GM12878 (cell line): ENCODE measurements around the gene ZMYND11. TPM values are rescaled to one million over a fixed set of nuclear protein-coding genes. Genes with fewer than 3 reads are reported as not detected.

Experiments
- ATAC-seq: fragments of 200-7000 bp; cut with Tn5 transposase; 3 replicates; pipeline ENCODE4 v1.9.1; 2020; ENCODE audit warnings: mild to moderate bottlenecking, moderate library complexity
- BruUV-seq: library from RNA; stranded (reverse); fragments of 400-500 nt; replicated peaks from 2 replicates; lab custom pipeline; 2021; lab: Mats Ljungman, UMichigan
- CTCF ChIA-PET: fragments of 300-600 bp; sonication (Branson Sonifier 250); formaldehyde crosslinking; extraction: SDS; loops from one replicate; lab custom pipeline; 2021; ENCODE audit warnings: inconsistent platforms; lab: Yijun Ruan, JAX
- POLR2A ChIA-PET: fragments of 350-600 bp; formaldehyde crosslinking; extraction: SDS; loops from one replicate; lab custom pipeline; 2021; ENCODE audit warnings: inconsistent platforms; lab: Charles Lee
- RAD21 ChIA-PET: fragments of 300-600 bp; sonication (Branson Sonifier 250); formaldehyde crosslinking; loops from one replicate; lab custom pipeline; 2023; ENCODE audit warnings: antibody characterized with exemption; ENCODE audit not compliant: unreplicated experiment; lab: Charles Lee
- SMC1A ChIA-PET: fragments of 300-600 bp; sonication (Branson Sonifier 250); formaldehyde crosslinking; loops from one replicate; lab custom pipeline; 2023; ENCODE audit not compliant: unreplicated experiment, uncharacterized antibody; lab: Charles Lee
- DNase-seq: peaks from one replicate; pipeline ENCODE4 v3.0.0-alpha.2; 2011; ENCODE audit warnings: low read depth, low spot score
- FAIRE-seq: peaks from 3 replicates; lab custom pipeline; 2011; peaks lifted over from hg19 to GRCh38; lab: Jason Lieb, UNC
- H2AFZ ChIP-seq: 2 replicates; pipeline ENCODE4 v1.6.0; 2011; ENCODE audit warnings: low read depth, low read length, control low read depth; ENCODE audit not compliant: control insufficient read depth
- H3K27ac ChIP-seq: 2 replicates; pipeline ENCODE4 v1.5.1; 2011; ENCODE audit warnings: control low read depth; ENCODE audit not compliant: control insufficient read depth, insufficient read depth
- H3K27me3 ChIP-seq, 2 experiments: replicated peaks in 1 of 2; 2 replicates each; pipeline versions ENCODE4 v1.6.0 to v1.6.1; 2011; ENCODE audit warnings: low read length in 1 of 2; ENCODE audit not compliant: control insufficient read depth in 2 of 2, insufficient read depth in 2 of 2
- H3K36me3 ChIP-seq, 2 experiments: 2 replicates each; pipeline ENCODE4 v1.5.1; 2011; ENCODE audit warnings: low read length in 1 of 2; ENCODE audit not compliant: control insufficient read depth in 2 of 2, insufficient read depth in 2 of 2
- H3K4me1 ChIP-seq: 2 replicates; pipeline ENCODE4 v1.6.1; 2011; ENCODE audit warnings: mild to moderate bottlenecking, low read length, moderate library complexity, mixed read lengths; ENCODE audit not compliant: control insufficient read depth, insufficient read depth
- H3K4me2 ChIP-seq: 2 replicates; pipeline ENCODE4 v1.6.0; 2011; ENCODE audit warnings: control low read depth; ENCODE audit not compliant: control insufficient read depth, insufficient read depth
- H3K4me3 ChIP-seq: fragments of 200-600 bp; sonication (generic); 2 replicates; pipeline ENCODE4 v1.5.1; 2016
- H3K79me2 ChIP-seq: 2 replicates; pipeline ENCODE4 v1.6.0; 2011; ENCODE audit warnings: low read length; ENCODE audit not compliant: control insufficient read depth, insufficient read depth
- H3K9ac ChIP-seq: 2 replicates; pipeline ENCODE4 v1.8.0; 2011; ENCODE audit warnings: low read length, control low read depth, mixed read lengths; ENCODE audit not compliant: control insufficient read depth, insufficient read depth
- H3K9me3 ChIP-seq: replicated peaks from 3 replicates; pipeline ENCODE4 v1.5.1; 2011; ENCODE audit warnings: mild to moderate bottlenecking, low read length; ENCODE audit not compliant: control insufficient read depth, insufficient read depth
- H4K20me1 ChIP-seq: 2 replicates; pipeline ENCODE4 v1.6.0; 2011; ENCODE audit not compliant: control insufficient read depth, insufficient read depth
- CHD4 ChIP-seq: fragments of 200-600 bp; sonication (generic); IDR thresholded peaks from 2 replicates; pipeline ENCODE4 v1.6.1; 2016; ENCODE audit warnings: mild to moderate bottlenecking
- EP300 ChIP-seq, 2 experiments: fragments of 150-350 bp in 1 of 2; IDR thresholded peaks; 2 replicates each; pipeline ENCODE4 v1.6.1; 2011 to 2012; ENCODE audit warnings: low read depth in 2 of 2, low read length in 2 of 2, borderline replicate concordance in 1 of 2, improper control_type of control experiment in 1 of 2, inconsistent platforms in 1 of 2; ENCODE audit not compliant: control insufficient read depth in 1 of 2
- GABPA ChIP-seq: IDR thresholded peaks from 2 replicates; pipeline ENCODE4 v1.6.1; 2014; ENCODE audit warnings: antibody characterized with exemption, low read depth, mild to moderate bottlenecking, inconsistent platforms
- KLF5 ChIP-seq: fragments of 450-650 bp; IDR thresholded peaks from 2 replicates; pipeline ENCODE4 v1.6.1; 2014; ENCODE audit warnings: mild to moderate bottlenecking; ENCODE audit not compliant: partially characterized antibody
- MYB ChIP-seq: fragments of 150-350 bp; IDR thresholded peaks from 2 replicates; pipeline ENCODE4 v1.6.1; 2014; ENCODE audit warnings: mild to moderate bottlenecking, low read depth, low read length, borderline replicate concordance
- NR2C2 ChIP-seq: IDR thresholded peaks from 2 replicates; pipeline ENCODE4 v1.6.1; 2011; ENCODE audit warnings: borderline replicate concordance, low read depth; ENCODE audit not compliant: control insufficient read depth, insufficient read length
- NR2F1 ChIP-seq: fragments of 450-650 bp; conservative IDR thresholded peaks from 2 replicates; pipeline ENCODE4 v1.6.1; 2017; ENCODE audit warnings: mild to moderate bottlenecking
- PML ChIP-seq: IDR thresholded peaks from 2 replicates; pipeline ENCODE4 v1.6.1; 2012; ENCODE audit warnings: low read length, inconsistent platforms
- ZSCAN29 ChIP-seq: fragments of 450-650 bp; IDR thresholded peaks from 2 replicates; pipeline ENCODE4 v1.6.1; 2017; ENCODE audit warnings: mild to moderate bottlenecking, moderate library complexity
- WGBS: methylation state at CpG from one replicate; pipeline ENCODE4 v1.1.6; 2016; ENCODE audit warnings: low lambda C conversion rate; ENCODE audit not compliant: insufficient replicate concordance, insufficient coverage; ENCODE audit errors: missing lambda C conversion rate; 5-methylcytosine and 5-hydroxymethylcytosine counted together
- in situ Hi-C: fragments of 300-500 bp; cut with MboI; formaldehyde crosslinking; loops from 9 replicates; pipeline ENCODE4 v1.14.3; 2018; ENCODE audit warnings: mixed read lengths
- intact Hi-C: fragments of 100-400 bp; cut with micrococcal nuclease; formaldehyde crosslinking; loops from one replicate; pipeline ENCODE4 v1.14.2; 2022; ENCODE audit not compliant: unreplicated experiment
- polyA plus RNA-seq, 11 experiments: library from polyadenylated mRNA; depleted of rRNA in 4 of 11; unstranded in 6 of 11; stranded (reverse) in 5 of 11; fragments of >200 nt; fragmentation: Nextera tagmentation in 4 of 11; fragmentation: Illumina TruSeq in 1 of 11; extraction: Ambion mirVana in 4 of 11; extraction: Trizol in 1 of 11; gene quantifications; 1 replicate in 1 of 11; 2 replicates in 10 of 11; pipeline versions ENCODE4 v1.2.1 to v1.2.3, GENCODE V29; 2011 to 2016; ENCODE audit warnings: inconsistent platforms in 2 of 11, missing spikeins in 2 of 11, low read depth in 1 of 11
- total RNA-seq, 4 experiments: library from RNA; depleted of rRNA in 3 of 4; stranded (reverse); fragments of >200 nt in 3 of 4; fragmentation: Illumina TruSeq in 1 of 4; extraction: Trizol in 1 of 4; gene quantifications; 2 replicates each; pipeline versions ENCODE4 v1.2.1 to v1.2.3, GENCODE V29; 2013 to 2021
- TF ChIP-seq, protein P1 (sequence below), 3 experiments: IDR thresholded peaks in 2 of 3; conservative IDR thresholded peaks in 1 of 3; 2 replicates each; pipeline ENCODE4 v1.5.1; 2011; ENCODE audit warnings: low read depth in 3 of 3, low read length in 3 of 3, mild to moderate bottlenecking in 3 of 3, control low read depth in 2 of 3, moderate library complexity in 2 of 3, inconsistent platforms in 1 of 3, mixed read lengths in 1 of 3; ENCODE audit not compliant: control insufficient read depth in 2 of 3, insufficient read depth in 1 of 3; ENCODE audit errors: extremely low read depth in 1 of 3
- TF ChIP-seq, protein P2 (sequence below): fragments of 450-650 bp; IDR thresholded peaks from 2 replicates; pipeline ENCODE4 v1.6.1; 2017; ENCODE audit warnings: mild to moderate bottlenecking, low read depth, inconsistent platforms; ENCODE audit not compliant: poor library complexity, severe bottlenecking
- TF ChIP-seq, protein P3 (sequence below): fragments of 450-650 bp; IDR thresholded peaks from 2 replicates; pipeline ENCODE4 v1.6.1; 2018; ENCODE audit warnings: borderline replicate concordance, mild to moderate bottlenecking; ENCODE audit not compliant: partially characterized antibody

ZMYND11 gene
- total and polyA plus RNA-seq, 10 of the 15 experiments (the other 5 are each of a cell fraction or from before 2014, with no cell fraction given) = 3.3 to 24.4 (median 13.1) TPM

DNA sequence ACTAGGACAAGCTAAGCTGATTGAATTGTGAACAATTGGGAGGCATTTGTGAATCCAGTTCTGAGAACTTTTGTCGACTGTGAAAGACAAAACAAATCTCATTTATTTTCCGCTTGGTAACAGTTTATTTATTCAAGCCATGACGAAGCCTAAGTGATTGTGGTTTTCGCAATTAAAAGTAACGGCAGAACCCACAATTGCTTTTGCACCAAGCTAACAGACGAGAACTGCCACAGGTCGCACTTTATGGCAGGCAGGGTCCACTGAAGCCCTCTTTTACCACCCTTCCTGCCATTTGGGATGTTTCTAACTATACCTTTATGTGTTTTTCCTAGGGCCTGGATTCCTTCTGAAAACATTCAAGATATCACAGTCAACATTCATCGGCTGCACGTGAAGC is 111.2 kb downstream of the ZMYND11 start:
- intact Hi-C loops (no loop called here), in situ Hi-C loops (no loop called here)
- Histone ChIP-seq H3K4me1 (no peaks in the 10 kb centered on the region), H4K20me1 (no peaks in the 10 kb centered on the region), H3K36me3 (peaks cover 4 to 9% of the 10 kb centered on the region in 2 experiments; a peak in 3 of 4 replicates), H3K79me2 (no peaks in the 10 kb centered on the region), H3K27ac (no peak overlapping the region), H3K27me3 (no peaks in the 10 kb centered on the region), H3K4me3 (no peak overlapping the region), H3K9me3 (no peaks in the 10 kb centered on the region), H2AFZ (no peak overlapping the region), H3K4me2 (no peak overlapping the region), H3K9ac (no peak overlapping the region)
- CTCF ChIA-PET = no interaction called here
- FAIRE-seq = no peak
- 94% methylated on average over 9 of the region's 9 CpGs for WGBS
- no peak for ATAC-seq
- RAD21 ChIA-PET = no interaction called here
- SMC1A ChIA-PET = interaction anchor here (0.6 to 1.8 kb wide), 3 partner anchors 10 to 41 kb away, joined by 3 to 4 read pairs (median 3); no protein-coding TSS in a partner anchor
- TF ChIP-seq, protein P1, sequence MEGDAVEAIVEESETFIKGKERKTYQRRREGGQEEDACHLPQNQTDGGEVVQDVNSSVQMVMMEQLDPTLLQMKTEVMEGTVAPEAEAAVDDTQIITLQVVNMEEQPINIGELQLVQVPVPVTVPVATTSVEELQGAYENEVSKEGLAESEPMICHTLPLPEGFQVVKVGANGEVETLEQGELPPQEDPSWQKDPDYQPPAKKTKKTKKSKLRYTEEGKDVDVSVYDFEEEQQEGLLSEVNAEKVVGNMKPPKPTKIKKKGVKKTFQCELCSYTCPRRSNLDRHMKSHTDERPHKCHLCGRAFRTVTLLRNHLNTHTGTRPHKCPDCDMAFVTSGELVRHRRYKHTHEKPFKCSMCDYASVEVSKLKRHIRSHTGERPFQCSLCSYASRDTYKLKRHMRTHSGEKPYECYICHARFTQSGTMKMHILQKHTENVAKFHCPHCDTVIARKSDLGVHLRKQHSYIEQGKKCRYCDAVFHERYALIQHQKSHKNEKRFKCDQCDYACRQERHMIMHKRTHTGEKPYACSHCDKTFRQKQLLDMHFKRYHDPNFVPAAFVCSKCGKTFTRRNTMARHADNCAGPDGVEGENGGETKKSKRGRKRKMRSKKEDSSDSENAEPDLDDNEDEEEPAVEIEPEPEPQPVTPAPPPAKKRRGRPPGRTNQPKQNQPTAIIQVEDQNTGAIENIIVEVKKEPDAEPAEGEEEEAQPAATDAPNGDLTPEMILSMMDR (IDR thresholded peaks at IDR 0.05 in 2 of 3, conservative IDR thresholded peaks at IDR 0.05 in 1 of 3; ENCODE audit: control insufficient read depth in 2 of 3, extremely low read depth in 1 of 3, insufficient read depth in 1 of 3, low read depth in 3 of 3, low read length in 3 of 3) = no peak
- TF ChIP-seq NR2C2 (no peak), KLF5 (no peak), MYB (no peak), PML (no peak), NR2F1 (no peak), CHD4 (no peak), GABPA (no peak), EP300 (IDR thresholded peaks at IDR 0.05; ENCODE audit: borderline replicate concordance in 1 of 2, control insufficient read depth in 1 of 2, low read depth in 2 of 2, low read length in 2 of 2) (no peak), ZSCAN29 (no peak)
- TF ChIP-seq, protein P2, sequence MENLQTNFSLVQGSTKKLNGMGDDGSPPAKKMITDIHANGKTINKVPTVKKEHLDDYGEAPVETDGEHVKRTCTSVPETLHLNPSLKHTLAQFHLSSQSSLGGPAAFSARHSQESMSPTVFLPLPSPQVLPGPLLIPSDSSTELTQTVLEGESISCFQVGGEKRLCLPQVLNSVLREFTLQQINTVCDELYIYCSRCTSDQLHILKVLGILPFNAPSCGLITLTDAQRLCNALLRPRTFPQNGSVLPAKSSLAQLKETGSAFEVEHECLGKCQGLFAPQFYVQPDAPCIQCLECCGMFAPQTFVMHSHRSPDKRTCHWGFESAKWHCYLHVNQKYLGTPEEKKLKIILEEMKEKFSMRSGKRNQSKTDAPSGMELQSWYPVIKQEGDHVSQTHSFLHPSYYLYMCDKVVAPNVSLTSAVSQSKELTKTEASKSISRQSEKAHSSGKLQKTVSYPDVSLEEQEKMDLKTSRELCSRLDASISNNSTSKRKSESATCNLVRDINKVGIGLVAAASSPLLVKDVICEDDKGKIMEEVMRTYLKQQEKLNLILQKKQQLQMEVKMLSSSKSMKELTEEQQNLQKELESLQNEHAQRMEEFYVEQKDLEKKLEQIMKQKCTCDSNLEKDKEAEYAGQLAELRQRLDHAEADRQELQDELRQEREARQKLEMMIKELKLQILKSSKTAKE = no peak
- TF ChIP-seq, protein P3, sequence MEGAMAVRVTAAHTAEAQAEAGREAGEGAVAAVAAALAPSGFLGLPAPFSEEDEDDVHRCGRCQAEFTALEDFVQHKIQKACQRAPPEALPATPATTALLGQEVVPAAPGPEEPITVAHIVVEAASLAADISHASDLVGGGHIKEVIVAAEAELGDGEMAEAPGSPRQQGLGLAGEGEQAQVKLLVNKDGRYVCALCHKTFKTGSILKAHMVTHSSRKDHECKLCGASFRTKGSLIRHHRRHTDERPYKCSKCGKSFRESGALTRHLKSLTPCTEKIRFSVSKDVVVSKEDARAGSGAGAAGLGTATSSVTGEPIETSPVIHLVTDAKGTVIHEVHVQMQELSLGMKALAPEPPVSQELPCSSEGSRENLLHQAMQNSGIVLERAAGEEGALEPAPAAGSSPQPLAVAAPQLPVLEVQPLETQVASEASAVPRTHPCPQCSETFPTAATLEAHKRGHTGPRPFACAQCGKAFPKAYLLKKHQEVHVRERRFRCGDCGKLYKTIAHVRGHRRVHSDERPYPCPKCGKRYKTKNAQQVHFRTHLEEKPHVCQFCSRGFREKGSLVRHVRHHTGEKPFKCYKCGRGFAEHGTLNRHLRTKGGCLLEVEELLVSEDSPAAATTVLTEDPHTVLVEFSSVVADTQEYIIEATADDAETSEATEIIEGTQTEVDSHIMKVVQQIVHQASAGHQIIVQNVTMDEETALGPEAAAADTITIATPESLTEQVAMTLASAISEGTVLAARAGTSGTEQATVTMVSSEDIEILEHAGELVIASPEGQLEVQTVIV = no peak
- BruUV-seq = no TSS peak
- POLR2A ChIA-PET = no interaction called here
- no peak for DNase-seq
